Activated B cell treated with CpG ODN at 0.5 μM for 24 hours (primary cell): Measurements from ENCODE around the gene ASTN1. TPM values are rescaled to one million over a fixed set of nuclear protein-coding genes. Genes with fewer than 3 reads are reported as not detected.

Experiments used
- ATAC-seq: fragments of 200-7000 bp; cut with Tn5 transposase; one replicate; pipeline ENCODE4 v1.10.0; 2021; ENCODE audit warnings: low read depth, mild to moderate bottlenecking, moderate library complexity
- CTCF ChIA-PET: fragments of 350-600 bp; sonication (Branson Sonifier 250); formaldehyde crosslinking; loops from one replicate; lab custom pipeline; 2021; ENCODE audit warnings: antibody characterized with exemption; lab: Charles Lee
- POLR2A ChIA-PET: fragments of 350-600 bp; sonication (Branson Sonifier 250); formaldehyde crosslinking; loops from one replicate; lab custom pipeline; 2021; ENCODE audit warnings: antibody characterized with exemption; lab: Charles Lee
- DNase-seq: peaks from one replicate; pipeline ENCODE4 v3.0.0; 2022
- H3K27ac Mint-ChIP-seq: one replicate; pipeline ENCODE4 v1.8.0; 2020; ENCODE audit warnings: mixed read lengths
- H3K27me3 Mint-ChIP-seq: one replicate; pipeline ENCODE4 v1.8.0; 2021; ENCODE audit warnings: mixed read lengths
- H3K36me3 Mint-ChIP-seq: one replicate; pipeline ENCODE4 v1.8.0; 2021; ENCODE audit warnings: low read depth, mixed read lengths
- H3K4me1 Mint-ChIP-seq: one replicate; pipeline ENCODE4 v1.8.0; 2021; ENCODE audit warnings: mixed read lengths
- H3K4me3 Mint-ChIP-seq: one replicate; pipeline ENCODE4 v1.8.0; 2020; ENCODE audit warnings: mild to moderate bottlenecking, mixed read lengths
- H3K9me3 Mint-ChIP-seq: one replicate; pipeline ENCODE4 v1.8.0; 2020; ENCODE audit warnings: mixed read lengths
- intact Hi-C: fragments of 100-400 bp; cut with micrococcal nuclease; formaldehyde crosslinking; loops from one replicate; pipeline ENCODE4 v1.15.1; 2024
- total RNA-seq: library from RNA; stranded (reverse); gene quantifications from 2 replicates; pipeline ENCODE4 v1.2.3, GENCODE V29; 2022
- TF ChIP-seq, protein P1 (sequence below): fragments of 200-600 bp; IDR thresholded peaks from one replicate; pipeline ENCODE4 v1.8.0; 2022; ENCODE audit warnings: antibody characterized with exemption, mild to moderate bottlenecking

Gene ASTN1
- total RNA-seq, 1 donor from 2014 or later: not detected

- no peaks in the 10 kb centered on the region for H3K4me1 Mint-ChIP-seq
- no peak overlapping the region for H3K4me3 Mint-ChIP-seq
- H3K27me3 Mint-ChIP-seq: no peaks in the 10 kb centered on the region
- no peaks in the 10 kb centered on the region for H3K36me3 Mint-ChIP-seq
- H3K27ac Mint-ChIP-seq: no peak overlapping the region
- intact Hi-C loops: no loop called here
- ATAC-seq: no peak
- DNase-seq: no peak
- TF ChIP-seq, protein P1, sequence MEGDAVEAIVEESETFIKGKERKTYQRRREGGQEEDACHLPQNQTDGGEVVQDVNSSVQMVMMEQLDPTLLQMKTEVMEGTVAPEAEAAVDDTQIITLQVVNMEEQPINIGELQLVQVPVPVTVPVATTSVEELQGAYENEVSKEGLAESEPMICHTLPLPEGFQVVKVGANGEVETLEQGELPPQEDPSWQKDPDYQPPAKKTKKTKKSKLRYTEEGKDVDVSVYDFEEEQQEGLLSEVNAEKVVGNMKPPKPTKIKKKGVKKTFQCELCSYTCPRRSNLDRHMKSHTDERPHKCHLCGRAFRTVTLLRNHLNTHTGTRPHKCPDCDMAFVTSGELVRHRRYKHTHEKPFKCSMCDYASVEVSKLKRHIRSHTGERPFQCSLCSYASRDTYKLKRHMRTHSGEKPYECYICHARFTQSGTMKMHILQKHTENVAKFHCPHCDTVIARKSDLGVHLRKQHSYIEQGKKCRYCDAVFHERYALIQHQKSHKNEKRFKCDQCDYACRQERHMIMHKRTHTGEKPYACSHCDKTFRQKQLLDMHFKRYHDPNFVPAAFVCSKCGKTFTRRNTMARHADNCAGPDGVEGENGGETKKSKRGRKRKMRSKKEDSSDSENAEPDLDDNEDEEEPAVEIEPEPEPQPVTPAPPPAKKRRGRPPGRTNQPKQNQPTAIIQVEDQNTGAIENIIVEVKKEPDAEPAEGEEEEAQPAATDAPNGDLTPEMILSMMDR: no peak
- ChIA-PET CTCF (no interaction called here), POLR2A (no interaction called here)
- no peaks in the 10 kb centered on the region for H3K9me3 Mint-ChIP-seq
These were observed 73.5 kb downstream of the ASTN1 start for GRCh38 chr1:177091040-177091439.

DNA sequence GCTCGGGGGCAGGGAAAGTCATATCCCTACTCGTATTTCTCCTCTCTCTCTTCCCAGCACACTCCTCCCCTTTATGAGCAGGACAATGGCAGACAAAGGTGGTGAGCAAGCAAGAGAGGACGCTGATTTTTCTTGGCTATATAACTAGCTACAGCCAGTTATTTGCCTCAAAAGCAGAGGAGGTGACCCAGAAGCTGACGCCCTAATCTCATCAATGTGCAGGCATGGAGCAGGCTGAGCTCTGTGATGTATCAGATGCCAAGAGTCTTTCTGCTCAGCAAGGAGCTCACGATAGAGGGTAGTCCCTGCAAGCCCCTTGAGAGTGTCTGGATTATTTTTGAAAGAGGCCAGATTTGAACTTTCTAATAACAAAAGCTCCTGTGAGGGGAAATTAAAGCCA lies 75.5 kb downstream of the ASTN1 start:
- no peak for ATAC-seq
- Mint-ChIP-seq H3K27me3 (no peaks in the 10 kb centered on the region), H3K4me1 (no peaks in the 10 kb centered on the region), H3K36me3 (no peaks in the 10 kb centered on the region), H3K4me3 (no peak overlapping the region), H3K27ac (no peak overlapping the region), H3K9me3 (no peaks in the 10 kb centered on the region)
- intact Hi-C loops: no loop called here
- TF ChIP-seq, protein P1: no peak
- no peak for DNase-seq
- POLR2A ChIA-PET: no interaction called here
- CTCF ChIA-PET: no interaction called here

GRCh38 chr1:177082855-177083693 lies 81.4 kb downstream of the ASTN1 start:
- Mint-ChIP-seq H3K4me3 (no peak overlapping the region), H3K27ac (no peak overlapping the region), H3K9me3 (no peaks in the 10 kb centered on the region), H3K27me3 (no peaks in the 10 kb centered on the region), H3K36me3 (no peaks in the 10 kb centered on the region), H3K4me1 (no peaks in the 10 kb centered on the region)
- intact Hi-C loops: no loop called here
- ATAC-seq (no peak), DNase-seq (no peak)
- CTCF ChIA-PET: no interaction called here
- TF ChIP-seq, protein P1: no peak
- POLR2A ChIA-PET: no interaction called here

- H3K27me3 Mint-ChIP-seq: no peaks in the 10 kb centered on the region
- intact Hi-C loops: no loop called here
- TF ChIP-seq, protein P1: no peak
- H3K36me3 Mint-ChIP-seq: no peaks in the 10 kb centered on the region
- DNase-seq (no peak), ATAC-seq (no peak)
- H3K27ac Mint-ChIP-seq: no peak overlapping the region
- H3K4me3 Mint-ChIP-seq: no peak overlapping the region
- ChIA-PET CTCF (no interaction called here), POLR2A (no interaction called here)
- H3K9me3 Mint-ChIP-seq: no peaks in the 10 kb centered on the region
- H3K4me1 Mint-ChIP-seq: no peaks in the 10 kb centered on the region
These were observed 83.9 kb downstream of the ASTN1 start for GRCh38 chr1:177080564-177080963.

- H3K27ac Mint-ChIP-seq: no peak overlapping the region
- no peaks in the 10 kb centered on the region for H3K36me3 Mint-ChIP-seq
- DNase-seq (no peak), ATAC-seq (no peak)
- no peaks in the 10 kb centered on the region for H3K9me3 Mint-ChIP-seq
- no peak overlapping the region for H3K4me3 Mint-ChIP-seq
- TF ChIP-seq, protein P1: no peak
- intact Hi-C loops: no loop called here
- H3K4me1 Mint-ChIP-seq: no peaks in the 10 kb centered on the region
- peaks cover 3% of the 10 kb centered on the region for H3K27me3 Mint-ChIP-seq
- CTCF ChIA-PET: no interaction called here
- POLR2A ChIA-PET: no interaction called here
These were observed 86.6 kb downstream of the ASTN1 start for GRCh38 chr1:177077734-177078499.
